OCI-LY3 (cell line): Measurements from ENCODE around the gene SLC37A1.

Source experiments
- H2AFZ ChIP-seq: fragments of 200-600, 300-600 bp; shearing (Covaris generic); 2 replicates; pipeline ENCODE4 v1.6.0; 2014; ENCODE audit warnings: antibody characterized with exemption, low read depth, low read length
- H3K27ac ChIP-seq: fragments of 200-600, 300-600 bp; sonication (generic); 2 replicates; pipeline ENCODE4 v1.5.1; 2014; ENCODE audit warnings: mild to moderate bottlenecking, low read length, moderate library complexity, mixed read lengths
- H3K27me3 ChIP-seq: fragments of 200-600, 300-600 bp; sonication (generic); 2 replicates; pipeline ENCODE4 v1.6.1; 2014; ENCODE audit warnings: low read depth, low read length, mixed read lengths
- H3K36me3 ChIP-seq: fragments of 200-600, 300-600 bp; sonication (generic); replicated peaks from 2 replicates; pipeline ENCODE3; 2014; ENCODE audit warnings: low read depth, low read length, mixed read lengths
- H3K4me1 ChIP-seq: fragments of 300-600, 200-600 bp; sonication (generic); 2 replicates; pipeline ENCODE4 v1.6.1; 2014; ENCODE audit warnings: low read length, mixed read lengths
- H3K4me2 ChIP-seq: fragments of 200-600, 300-600 bp; sonication (generic); 2 replicates; pipeline ENCODE4 v1.6.1; 2014; ENCODE audit warnings: low read length, mixed read lengths
- H3K4me3 ChIP-seq: fragments of 300-600, 200-600 bp; sonication (generic); 2 replicates; pipeline ENCODE4 v1.5.1; 2014; ENCODE audit warnings: antibody characterized with exemption, mild to moderate bottlenecking, low read length, moderate library complexity
- H3K79me2 ChIP-seq: fragments of 300-600, 200-600 bp; shearing (Covaris generic); 2 replicates; pipeline ENCODE4 v1.6.1; 2014; ENCODE audit warnings: mild to moderate bottlenecking, low read length, mixed read lengths
- H3K9ac ChIP-seq: fragments of 300-600, 200-600 bp; shearing (Covaris generic); 2 replicates; pipeline ENCODE4 v1.6.0; 2014; ENCODE audit warnings: mild to moderate bottlenecking, low read length, moderate library complexity
- H3K9me3 ChIP-seq: fragments of 200-600, 300-600 bp; shearing (Covaris generic); 2 replicates; pipeline ENCODE4 v1.6.1; 2014; ENCODE audit warnings: low read length, mixed read lengths; ENCODE audit not compliant: insufficient read depth
- H4K20me1 ChIP-seq: fragments of 200-600, 300-600 bp; sonication (generic); 2 replicates; pipeline ENCODE4 v1.6.1; 2016; ENCODE audit warnings: low read length, mixed read lengths; ENCODE audit not compliant: insufficient read depth
- CTCF ChIP-seq: fragments of 200-600, 300-600 bp; sonication (generic); IDR thresholded peaks from 2 replicates; pipeline ENCODE4 v1.5.1; 2014; ENCODE audit warnings: antibody characterized with exemption, low read length, low read depth
- EZH2phosphoT487 ChIP-seq: fragments of 200-600 bp; shearing (Covaris generic); IDR thresholded peaks from 2 replicates; pipeline ENCODE4 v1.6.1; 2018; ENCODE audit warnings: antibody characterized with exemption, mixed run types, low read depth

SLC37A1 gene

GRCh38 chr21:42542196-42542595, 28.5 kb downstream of the SLC37A1 start:
- TF ChIP-seq EZH2phosphoT487 (no peak), CTCF (no peak)
- H3K4me1 ChIP-seq, result peaks cover 8% of the 10 kb centered on the region
- H3K27me3 ChIP-seq, result no peaks in the 10 kb centered on the region
- no peaks in the 10 kb centered on the region for H4K20me1 ChIP-seq
- no peak overlapping the region for H3K4me2 ChIP-seq
- H3K4me3 ChIP-seq, result no peak overlapping the region
- peaks cover 6% of the 10 kb centered on the region for H3K36me3 ChIP-seq
- H3K79me2 ChIP-seq, result no peaks in the 10 kb centered on the region
- no peak overlapping the region for H3K27ac ChIP-seq
- H3K9me3 ChIP-seq, result no peaks in the 10 kb centered on the region
- no peak overlapping the region for H2AFZ ChIP-seq
- no peak overlapping the region for H3K9ac ChIP-seq

GRCh38 chr21:42542596-42542995, 28.9 kb downstream of the SLC37A1 start:
- Histone ChIP-seq H3K36me3 (peaks cover 10% of the 10 kb centered on the region), H3K27me3 (no peaks in the 10 kb centered on the region), H3K79me2 (no peaks in the 10 kb centered on the region), H2AFZ (no peak overlapping the region), H3K4me1 (peaks cover 4% of the 10 kb centered on the region), H3K4me2 (no peak overlapping the region), H3K9ac (no peak overlapping the region), H4K20me1 (no peaks in the 10 kb centered on the region), H3K9me3 (no peaks in the 10 kb centered on the region), H3K27ac (no peak overlapping the region), H3K4me3 (no peak overlapping the region)
- TF ChIP-seq CTCF (no peak), EZH2phosphoT487 (no peak)

GRCh38 chr21:42543106-42543847, 29.6 kb downstream of the SLC37A1 start:
- Histone ChIP-seq H3K27ac (no peak overlapping the region), H3K4me2 (no peak overlapping the region), H3K4me3 (no peak overlapping the region), H3K27me3 (no peaks in the 10 kb centered on the region), H3K36me3 (peaks cover 10% of the 10 kb centered on the region), H3K9me3 (no peaks in the 10 kb centered on the region), H2AFZ (no peak overlapping the region), H4K20me1 (no peaks in the 10 kb centered on the region), H3K4me1 (peaks cover 5% of the 10 kb centered on the region), H3K9ac (no peak overlapping the region), H3K79me2 (no peaks in the 10 kb centered on the region)
- TF ChIP-seq CTCF (no peak), EZH2phosphoT487 (no peak)

- Histone ChIP-seq H2AFZ (no peak overlapping the region), H3K4me2 (no peak overlapping the region), H3K27me3 (no peaks in the 10 kb centered on the region), H3K36me3 (peaks cover 10% of the 10 kb centered on the region), H3K9me3 (no peaks in the 10 kb centered on the region), H3K27ac (no peak overlapping the region), H4K20me1 (no peaks in the 10 kb centered on the region), H3K4me1 (peaks cover 16% of the 10 kb centered on the region), H3K79me2 (no peaks in the 10 kb centered on the region), H3K9ac (no peak overlapping the region), H3K4me3 (no peak overlapping the region)
- no peak for TF ChIP-seq EZH2phosphoT487
- TF ChIP-seq CTCF, result no peak
Measured at GRCh38 chr21:42544544-42544943, 30.9 kb downstream of the SLC37A1 start.
